Neural progenitor cell (in vitro differentiated cells): ENCODE data around the gene NEDD4. TPM values are rescaled to one million over a fixed set of nuclear protein-coding genes. Genes with fewer than 3 reads are reported as not detected.

Experiments
- DNase-seq: peaks from one replicate; pipeline ENCODE4 v3.0.0-alpha.2; 2016; ENCODE audit warnings: low spot score
- H2AFZ ChIP-seq: fragments of 200-600 bp; sonication (generic); replicated peaks from 2 replicates; pipeline ENCODE4 v1.6.1; 2016; ENCODE audit warnings: antibody characterized with exemption
- H3F3A ChIP-seq: fragments of 200-600 bp; sonication (generic); 2 replicates; pipeline ENCODE4 v1.6.1; 2016; ENCODE audit warnings: antibody characterized with exemption, low read depth
- H3K27ac ChIP-seq: fragments of 200-600 bp; sonication (generic); 2 replicates; pipeline ENCODE4 v1.5.1; 2016; ENCODE audit warnings: mild to moderate bottlenecking
- H3K27me3 ChIP-seq: fragments of 200-600 bp; sonication (generic); 2 replicates; pipeline ENCODE4 v1.6.1; 2016; ENCODE audit warnings: mild to moderate bottlenecking, moderate library complexity
- H3K36me3 ChIP-seq: fragments of 200-600 bp; sonication (generic); 2 replicates; pipeline ENCODE4 v1.5.1; 2016
- H3K4me1 ChIP-seq: fragments of 200-600 bp; sonication (generic); 2 replicates; pipeline ENCODE4 v1.6.1; 2016; ENCODE audit warnings: mixed run types
- H3K4me2 ChIP-seq: fragments of 200-600 bp; sonication (generic); 2 replicates; pipeline ENCODE4 v1.6.1; 2016
- H3K4me3 ChIP-seq: fragments of 200-600 bp; sonication (generic); 2 replicates; pipeline ENCODE4 v1.5.1; 2016
- H3K79me2 ChIP-seq: fragments of 200-600 bp; sonication (generic); 2 replicates; pipeline ENCODE4 v1.6.1; 2016; ENCODE audit warnings: low read depth
- H3K9ac ChIP-seq: fragments of 200-600 bp; sonication (generic); 2 replicates; pipeline ENCODE4 v1.6.1; 2016
- H3K9me3 ChIP-seq: fragments of 200-600 bp; sonication (generic); 2 replicates; pipeline ENCODE4 v1.5.1; 2016; ENCODE audit warnings: low read depth
- H4K20me1 ChIP-seq: fragments of 200-600 bp; sonication (generic); 2 replicates; pipeline ENCODE4 v1.6.1; 2016; ENCODE audit warnings: low read depth
- H3K27ac Mint-ChIP-seq: 3 replicates; pipeline ENCODE4 v1.8.0; 2021; ENCODE audit warnings: mixed read lengths
- H3K27me3 Mint-ChIP-seq: 2 replicates; pipeline ENCODE4 v1.8.0; 2022; ENCODE audit warnings: low read depth, mild to moderate bottlenecking, inconsistent platforms, moderate library complexity, mixed read lengths; ENCODE audit not compliant: insufficient read depth
- H3K36me3 Mint-ChIP-seq: 3 replicates; pipeline ENCODE4 v1.8.0; 2021; ENCODE audit warnings: mixed read lengths
- H3K4me1 Mint-ChIP-seq: 3 replicates; pipeline ENCODE4 v1.8.0; 2021; ENCODE audit warnings: mixed read lengths
- H3K4me3 Mint-ChIP-seq: 3 replicates; pipeline ENCODE4 v1.8.0; 2021; ENCODE audit warnings: mild to moderate bottlenecking, moderate library complexity, mixed read lengths
- H3K9me3 Mint-ChIP-seq: 3 replicates; pipeline ENCODE4 v1.8.0; 2020; ENCODE audit warnings: mixed read lengths
- CTCF ChIP-seq: fragments of 200-600 bp; sonication (generic); IDR thresholded peaks from 2 replicates; pipeline ENCODE4 v1.5.1; 2017; ENCODE audit warnings: antibody characterized with exemption, mild to moderate bottlenecking
- EZH2 ChIP-seq: fragments of 200-600 bp; sonication (generic); IDR thresholded peaks from 2 replicates; pipeline ENCODE4 v1.6.1; 2017; ENCODE audit warnings: antibody characterized with exemption, mild to moderate bottlenecking, moderate library complexity
- EZH2phosphoT487 ChIP-seq: fragments of 200-600 bp; sonication (generic); IDR thresholded peaks from 2 replicates; pipeline ENCODE4 v1.6.1; 2017; ENCODE audit warnings: antibody characterized with exemption
- total RNA-seq: library from RNA; depleted of rRNA; stranded (reverse); fragments of >200 nt; gene quantifications from 2 replicates; pipeline ENCODE4 v1.2.3, GENCODE V29; 2015; ENCODE audit warnings: low replicate concordance

The NEDD4 gene
- total RNA-seq, 1 donor from 2014 or later: 36.7 TPM

- Mint-ChIP-seq H3K27ac (no peak overlapping the region), H3K9me3 (peaks cover 5% of the 10 kb centered on the region), H3K36me3 (peaks cover 1% of the 10 kb centered on the region), H3K4me3 (no peak overlapping the region), H3K4me1 (no peaks in the 10 kb centered on the region), H3K27me3 (no peaks in the 10 kb centered on the region)
- no peaks in the 10 kb centered on the region for H4K20me1 ChIP-seq
- TF ChIP-seq CTCF (no peak), EZH2phosphoT487 (no peak), EZH2 (no peak)
- no peaks in the 10 kb centered on the region for H3K36me3 ChIP-seq
- H3K4me2 ChIP-seq: no peak overlapping the region
- H3K27me3 ChIP-seq: no peaks in the 10 kb centered on the region
- H3K9me3 ChIP-seq: no peaks in the 10 kb centered on the region
- DNase-seq: no peak
- H2AFZ ChIP-seq: no peak overlapping the region
- no peaks in the 10 kb centered on the region for H3K79me2 ChIP-seq
- H3K27ac ChIP-seq: no peak overlapping the region
- H3K4me1 ChIP-seq: no peaks in the 10 kb centered on the region
- no peak overlapping the region for H3K4me3 ChIP-seq
- no peaks in the 10 kb centered on the region for H3F3A ChIP-seq
- H3K9ac ChIP-seq: no peak overlapping the region
Measured at GRCh38 chr15:56019819-56020486, 26.5 kb upstream of the NEDD4 start.

- Mint-ChIP-seq H3K4me1 (no peaks in the 10 kb centered on the region), H3K27me3 (no peaks in the 10 kb centered on the region), H3K36me3 (peaks cover 1% of the 10 kb centered on the region), H3K9me3 (peaks cover 5% of the 10 kb centered on the region), H3K27ac (no peak overlapping the region), H3K4me3 (no peak overlapping the region)
- H3K36me3 ChIP-seq: no peaks in the 10 kb centered on the region
- H3K79me2 ChIP-seq: no peaks in the 10 kb centered on the region
- H3F3A ChIP-seq: no peaks in the 10 kb centered on the region
- no peaks in the 10 kb centered on the region for H4K20me1 ChIP-seq
- H3K4me1 ChIP-seq: no peaks in the 10 kb centered on the region
- H3K9me3 ChIP-seq: no peaks in the 10 kb centered on the region
- H3K4me3 ChIP-seq: no peak overlapping the region
- DNase-seq: no peak
- H3K4me2 ChIP-seq: no peak overlapping the region
- TF ChIP-seq EZH2phosphoT487 (no peak), EZH2 (no peak), CTCF (no peak)
- no peaks in the 10 kb centered on the region for H3K27me3 ChIP-seq
- H3K9ac ChIP-seq: no peak overlapping the region
- no peak overlapping the region for H3K27ac ChIP-seq
- H2AFZ ChIP-seq: peak overlapping the region; percentile 19
Measured at GRCh38 chr15:56019060-56019793, 25.8 kb upstream of the NEDD4 start.

GRCh38 chr15:56017920-56018319 is 24.5 kb upstream of the NEDD4 start:
- Histone ChIP-seq H3K36me3 (no peaks in the 10 kb centered on the region), H3K9ac (no peak overlapping the region), H3K27ac (no peak overlapping the region), H3F3A (no peaks in the 10 kb centered on the region), H3K4me1 (no peaks in the 10 kb centered on the region), H3K4me2 (no peak overlapping the region), H2AFZ (no peak overlapping the region), H3K4me3 (no peak overlapping the region), H3K79me2 (no peaks in the 10 kb centered on the region), H3K9me3 (no peaks in the 10 kb centered on the region), H4K20me1 (no peaks in the 10 kb centered on the region), H3K27me3 (no peaks in the 10 kb centered on the region)
- Mint-ChIP-seq H3K9me3 (peaks cover 11% of the 10 kb centered on the region), H3K36me3 (peaks cover 1% of the 10 kb centered on the region), H3K4me3 (no peak overlapping the region), H3K4me1 (no peaks in the 10 kb centered on the region), H3K27me3 (no peaks in the 10 kb centered on the region), H3K27ac (no peak overlapping the region)
- DNase-seq: no peak
- TF ChIP-seq EZH2 (no peak), CTCF (peak; percentile 8)
